Stimulated activated CD4-positive, alpha-beta T cell treated with anti-CD3 and anti-CD28 coated beads, Interleukin-4, amount 100 ng/mL, for 24 hours (primary cell): Measurements from ENCODE around the gene SEC14L5.

Experiments used
- DNase-seq: peaks from one replicate; pipeline ENCODE4 v3.0.0-alpha.2; 2020

SEC14L5 gene

DNA sequence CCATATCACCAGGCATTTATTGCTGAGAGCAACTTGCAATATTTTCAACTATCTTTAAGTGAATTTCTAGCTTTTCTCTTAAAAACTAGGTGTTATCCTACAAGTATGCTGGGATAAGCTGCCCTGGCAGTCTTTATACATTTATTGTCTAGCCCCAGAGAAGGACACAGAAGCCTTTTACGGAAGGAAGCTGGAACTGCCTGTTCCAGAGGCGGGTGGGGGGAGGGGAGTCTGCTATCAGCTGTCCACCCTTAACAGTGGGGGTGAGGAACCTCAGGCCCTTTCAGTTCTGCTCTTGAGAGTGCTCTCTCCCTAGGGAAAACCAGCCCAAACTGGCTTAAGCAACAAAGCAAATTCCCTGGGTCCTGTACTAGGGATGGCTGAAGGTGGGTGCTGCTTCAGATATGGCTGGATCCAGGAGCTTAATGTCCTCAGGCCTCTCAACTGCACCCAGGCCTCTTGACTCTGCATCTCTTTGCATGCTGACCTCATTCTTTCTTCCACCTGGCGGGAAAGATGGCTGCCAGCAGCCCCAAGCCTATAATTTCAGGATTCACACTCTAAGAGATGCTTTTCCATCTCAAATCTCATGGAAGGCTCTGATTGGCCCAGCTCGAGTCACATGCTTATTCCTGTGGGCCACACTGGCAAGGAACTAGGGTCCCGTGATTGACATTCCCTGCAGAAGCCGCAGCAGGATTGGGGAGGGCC, 59.0 kb downstream of the SEC14L5 start:
- no peak for DNase-seq

DNA sequence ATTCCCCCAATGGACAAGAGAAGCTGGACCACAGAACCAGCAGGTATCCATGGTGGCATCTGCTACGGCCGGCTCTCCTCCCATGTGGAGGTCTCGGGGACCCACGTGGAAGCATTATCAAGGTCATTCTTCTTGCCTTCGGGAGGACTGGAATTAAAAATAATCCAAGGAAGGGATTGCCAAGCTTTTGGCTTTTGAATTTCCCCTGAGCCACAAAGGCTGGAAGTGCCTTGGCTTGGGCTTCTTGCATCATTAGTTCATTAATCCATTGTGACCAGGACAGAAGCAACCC, 59.5 kb downstream of the SEC14L5 start:
- DNase-seq = no peak

DNA sequence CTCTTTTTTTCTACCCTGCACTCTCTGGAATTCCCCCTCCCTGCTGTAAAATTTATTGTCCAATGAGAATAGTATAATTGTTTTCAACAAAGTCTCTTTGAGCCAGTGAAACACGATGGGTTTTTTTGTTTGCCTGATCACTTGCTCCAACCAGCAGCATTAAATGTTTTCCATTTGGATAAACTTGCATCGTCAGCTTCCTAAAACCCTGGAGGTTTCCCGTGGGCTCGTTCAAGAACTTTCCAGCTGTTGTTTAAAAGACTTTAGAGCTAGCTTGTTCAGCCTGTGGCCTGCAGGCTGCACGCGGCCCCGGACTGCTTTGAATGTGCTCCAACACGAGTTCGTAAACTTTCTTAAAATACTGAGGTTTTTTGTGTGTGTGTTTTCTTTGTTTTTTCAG, 60.7 kb downstream of the SEC14L5 start:
- DNase-seq = no peak

DNA sequence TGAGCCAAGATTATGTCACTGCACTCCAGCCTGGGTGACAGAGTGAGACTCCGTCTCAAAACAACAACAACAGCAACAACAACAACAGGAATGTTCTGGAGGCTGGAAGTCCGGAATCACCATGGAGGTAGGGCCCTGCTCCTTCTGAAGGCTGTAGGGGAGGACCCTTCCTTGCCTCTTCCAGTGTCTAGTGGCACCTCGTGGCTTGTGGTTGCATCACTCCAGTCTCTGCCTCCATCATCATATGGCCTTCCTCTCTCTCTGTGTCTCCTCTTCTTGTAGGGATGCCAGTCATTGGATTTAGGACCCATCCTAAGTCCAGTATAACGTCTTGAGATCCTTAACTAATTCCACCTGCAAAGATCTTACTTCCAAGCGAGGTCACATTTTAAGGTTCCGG, 61.6 kb downstream of the SEC14L5 start:
- DNase-seq = no peak

DNA sequence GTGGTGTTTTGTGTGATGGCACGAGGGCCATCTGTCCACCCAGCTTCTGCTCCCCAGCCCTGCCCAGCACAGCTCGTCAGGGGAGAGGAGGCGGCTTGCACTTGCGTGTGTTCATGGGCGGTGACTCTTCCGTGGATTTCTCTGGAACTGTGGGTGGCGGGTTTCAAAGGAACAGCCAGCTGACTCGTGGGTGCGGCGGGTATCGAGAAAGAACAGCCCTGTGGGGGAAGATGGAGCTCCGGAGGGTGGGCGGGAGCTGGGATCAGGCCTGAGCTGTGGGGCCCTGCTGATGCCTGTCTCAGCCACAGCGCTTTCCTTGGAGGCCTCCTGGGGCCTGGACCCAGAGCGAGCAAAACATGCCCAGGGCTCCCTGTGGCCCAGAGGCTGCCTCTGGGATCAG, 62.4 kb downstream of the SEC14L5 start:
- DNase-seq = no peak

DNA sequence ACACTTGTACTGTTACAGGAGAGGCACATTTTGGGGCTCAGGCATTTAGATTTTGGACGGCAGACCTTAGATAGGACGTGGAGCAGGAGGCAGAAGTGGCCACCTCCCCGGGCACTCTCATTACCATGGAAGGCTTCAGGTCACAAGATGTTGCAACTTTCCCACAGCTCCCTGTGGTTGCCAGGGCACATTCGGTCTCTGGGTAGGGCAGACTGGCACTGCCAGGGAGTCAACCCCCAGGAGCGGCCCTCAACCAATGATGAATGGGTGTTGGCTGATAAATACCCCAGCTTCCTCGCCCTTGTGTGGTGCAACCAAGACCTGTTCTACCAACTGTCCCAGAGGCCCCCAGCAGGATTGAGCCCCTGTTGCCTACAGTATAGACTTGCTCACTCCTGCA, 64.4 kb downstream of the SEC14L5 start:
- DNase-seq = no peak

DNA sequence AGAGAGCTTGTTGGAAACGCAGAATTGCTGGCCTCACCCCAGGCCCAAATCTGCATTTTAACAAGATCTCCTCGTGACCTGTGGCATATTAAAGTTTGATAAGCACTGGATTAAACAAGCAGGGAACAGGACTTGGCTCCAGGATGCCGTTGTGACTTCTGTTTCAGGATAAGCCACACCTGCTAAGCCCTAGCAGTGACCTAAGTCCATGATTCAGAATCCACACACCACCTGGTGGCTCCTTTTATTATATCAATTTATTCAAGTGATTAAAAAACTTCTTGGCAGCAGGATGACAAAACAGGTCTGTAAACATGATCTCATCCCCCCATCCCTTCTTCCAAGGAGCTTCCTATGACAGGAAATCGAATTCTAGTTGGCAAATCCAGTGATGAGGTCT, 66.5 kb downstream of the SEC14L5 start:
- DNase-seq = no peak

DNA sequence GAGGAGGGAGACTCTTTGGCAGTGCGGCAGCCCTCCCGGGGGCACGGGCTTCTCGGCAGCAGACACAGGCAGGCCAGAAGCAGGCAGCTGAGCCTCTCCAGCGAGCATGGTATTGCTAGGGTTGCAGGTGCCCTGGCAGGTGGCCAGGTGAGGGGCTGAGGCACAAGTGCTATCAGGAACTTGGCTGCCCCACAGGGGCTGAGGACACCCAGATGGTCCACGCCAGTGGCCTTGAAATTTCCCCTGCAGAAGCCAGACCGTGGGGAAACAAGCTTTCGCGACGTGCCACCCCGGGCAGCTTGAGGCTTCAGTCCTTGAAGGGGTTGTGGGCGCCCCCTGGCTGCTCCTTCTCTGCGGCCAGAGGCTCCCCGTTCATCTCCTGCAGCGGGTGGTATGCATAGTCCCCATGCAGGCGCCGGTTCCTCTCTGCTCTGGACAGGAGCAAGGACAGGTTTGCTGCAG, 67.1 kb downstream of the SEC14L5 start:
- no peak for DNase-seq

DNA sequence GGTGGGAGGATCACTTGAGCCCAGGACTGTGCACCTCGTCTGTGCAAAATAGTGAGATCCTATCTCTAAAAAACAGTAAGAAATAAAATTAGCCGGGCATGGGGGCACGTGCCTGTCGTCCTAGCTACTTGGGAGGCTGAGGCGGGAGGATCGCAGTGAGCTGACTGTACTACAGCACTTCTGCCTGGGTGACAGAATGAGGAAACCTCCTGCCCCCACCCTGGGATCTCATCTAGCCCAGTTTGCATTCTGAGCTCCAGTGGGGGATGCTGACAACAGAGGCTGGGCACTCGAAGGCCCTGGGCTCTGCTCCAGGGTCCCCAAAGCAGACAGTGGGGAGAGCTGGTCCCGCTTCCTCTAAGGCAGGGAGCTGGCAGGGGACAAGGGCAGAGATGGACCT, 68.5 kb downstream of the SEC14L5 start:
- no peak for DNase-seq

DNA sequence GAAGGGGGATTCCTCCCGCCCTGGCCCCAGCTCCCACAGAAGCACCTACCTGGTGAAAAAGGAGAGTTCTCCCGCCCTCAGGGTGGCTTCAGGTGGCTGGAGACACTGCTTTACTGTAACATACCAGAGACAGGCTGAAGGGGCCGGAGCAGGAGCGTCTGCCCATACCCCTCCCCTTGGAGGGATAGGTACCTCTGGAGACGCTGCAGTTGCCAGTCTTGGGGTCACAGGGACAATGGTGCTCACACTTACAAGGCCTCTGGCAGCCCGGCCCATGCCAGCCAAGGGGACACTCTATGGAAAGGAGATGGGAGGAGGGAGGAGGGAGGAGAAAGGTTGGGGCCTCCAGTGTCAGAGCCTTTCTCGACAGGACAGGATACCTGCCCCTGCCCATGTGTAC, 69.0 kb downstream of the SEC14L5 start:
- DNase-seq = no peak

DNA sequence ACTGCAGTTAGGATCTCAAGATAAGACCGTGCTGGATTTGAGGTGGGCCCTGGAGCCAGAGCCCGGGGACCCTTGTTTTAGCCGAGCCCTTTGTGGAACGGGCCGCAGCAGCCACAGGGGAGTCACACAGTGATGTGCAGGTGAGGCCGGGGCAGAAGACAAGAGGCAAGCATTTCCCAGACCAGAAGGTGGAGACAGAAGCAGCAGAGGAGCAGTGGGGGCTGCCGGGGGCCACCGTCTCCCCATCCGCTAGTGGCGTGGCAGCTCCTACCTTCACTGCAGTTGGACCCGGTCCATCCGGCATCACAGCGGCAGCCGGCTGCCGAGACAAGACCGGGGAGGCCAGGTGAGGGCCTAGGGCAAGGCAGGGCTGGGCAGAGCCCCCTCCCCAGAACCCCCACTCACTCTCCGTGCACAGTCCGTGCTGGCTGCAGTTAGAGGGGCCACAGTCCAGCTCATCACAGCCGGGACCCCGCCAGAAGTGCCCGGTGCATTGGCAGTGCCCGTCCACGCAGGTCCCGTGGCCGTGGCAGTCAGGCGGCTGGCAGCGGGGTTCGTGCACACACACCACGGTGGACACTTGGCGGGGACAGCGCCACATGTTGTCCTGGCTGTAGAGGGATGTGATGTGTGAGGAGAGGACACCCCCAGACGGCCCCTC, 69.6 kb downstream of the SEC14L5 start:
- no peak for DNase-seq

DNA sequence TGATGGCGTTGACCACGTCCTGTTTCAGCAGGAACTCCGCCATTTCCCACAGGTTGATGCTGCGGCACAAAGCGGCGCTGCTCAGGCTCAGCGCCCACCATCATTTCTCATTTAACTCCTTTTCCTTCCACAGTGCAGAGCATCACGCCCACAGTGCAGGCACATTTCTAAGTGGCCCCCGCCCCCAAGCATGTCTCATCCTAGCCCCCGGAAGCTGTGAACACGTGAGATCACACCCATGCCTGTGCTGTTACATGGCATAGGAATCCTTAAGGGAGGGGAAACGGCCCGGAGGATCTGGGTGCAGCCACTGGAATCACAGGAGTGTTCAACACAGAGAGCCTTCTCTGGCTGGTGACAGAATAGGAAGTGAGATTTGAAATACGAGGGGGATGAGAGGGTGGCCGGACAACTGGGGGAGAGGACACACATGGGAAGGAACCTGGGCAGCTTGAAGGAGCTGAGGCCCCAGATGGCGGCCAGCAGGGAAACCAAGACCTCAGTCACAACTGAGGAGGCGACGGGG, 70.9 kb downstream of the SEC14L5 start:
- no peak for DNase-seq

DNA sequence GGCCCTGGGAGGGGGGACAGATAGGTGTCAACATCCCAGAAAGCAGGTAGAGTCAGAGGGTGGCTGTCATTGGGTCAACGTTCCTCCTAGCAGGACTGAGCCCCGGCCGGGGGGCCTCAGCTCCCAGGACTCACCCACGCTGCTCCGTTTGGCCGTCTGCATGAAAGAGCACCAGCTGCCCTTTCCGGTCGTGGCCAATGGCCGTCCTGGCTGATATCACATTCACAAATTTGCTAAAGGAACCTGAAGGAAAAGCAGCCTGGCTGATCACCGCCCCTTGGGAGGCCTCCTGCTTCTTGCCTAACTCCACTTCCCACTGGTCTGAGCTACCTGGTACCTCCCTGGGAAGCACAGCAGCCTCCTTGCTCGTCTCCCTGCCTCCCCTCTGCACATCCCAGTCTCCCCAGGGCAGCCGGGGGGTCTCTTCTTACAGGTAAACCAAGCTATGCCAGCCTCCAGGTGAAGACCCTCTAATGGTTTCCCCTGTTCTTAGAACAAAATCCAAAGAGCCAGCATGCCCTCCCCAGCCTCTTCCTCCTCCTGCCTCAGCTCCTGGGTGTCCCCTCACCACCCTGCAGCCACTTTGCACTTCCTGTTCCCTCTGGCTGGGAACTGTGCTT, 72.2 kb downstream of the SEC14L5 start:
- no peak for DNase-seq

DNA sequence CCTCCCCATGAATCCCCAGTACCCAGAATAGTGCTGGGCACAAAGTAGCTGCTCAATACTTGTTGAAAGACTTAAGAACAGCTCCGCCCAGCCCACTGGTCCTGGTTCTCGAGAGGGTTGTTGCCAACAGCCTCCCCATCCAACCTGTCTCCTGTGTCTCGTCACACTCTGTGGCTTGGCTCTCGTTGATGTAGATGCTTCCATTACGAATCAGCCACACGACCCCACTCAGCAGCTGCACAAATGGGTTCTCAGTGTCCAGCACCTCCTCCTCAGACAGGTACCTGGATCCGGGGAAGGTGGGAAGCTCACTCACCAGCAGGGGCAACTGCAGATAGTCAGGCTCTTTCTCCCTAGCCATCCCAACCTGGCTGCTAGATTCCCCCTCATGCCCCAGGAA, 73.5 kb downstream of the SEC14L5 start:
- no peak for DNase-seq

DNA sequence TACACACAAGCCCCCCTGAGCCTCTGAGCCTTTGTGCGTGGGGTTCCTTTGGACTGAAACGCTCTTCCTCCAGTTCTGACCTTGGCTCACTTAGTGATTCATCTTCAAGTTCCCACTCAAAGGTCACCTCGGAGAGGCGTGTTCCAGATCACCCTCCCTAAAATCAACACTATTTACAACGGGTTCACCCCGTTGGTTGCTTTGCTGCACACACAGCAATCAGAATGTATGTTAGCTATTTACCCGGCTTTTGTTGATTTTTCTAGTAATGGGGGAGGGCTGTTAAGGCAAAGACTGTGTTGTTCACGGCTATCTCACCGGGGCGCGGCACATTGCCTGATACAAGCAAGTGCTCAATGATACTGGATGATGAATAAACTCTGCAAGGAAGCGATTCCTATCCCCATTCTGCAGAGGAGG, 74.6 kb downstream of the SEC14L5 start:
- DNase-seq = no peak

DNA sequence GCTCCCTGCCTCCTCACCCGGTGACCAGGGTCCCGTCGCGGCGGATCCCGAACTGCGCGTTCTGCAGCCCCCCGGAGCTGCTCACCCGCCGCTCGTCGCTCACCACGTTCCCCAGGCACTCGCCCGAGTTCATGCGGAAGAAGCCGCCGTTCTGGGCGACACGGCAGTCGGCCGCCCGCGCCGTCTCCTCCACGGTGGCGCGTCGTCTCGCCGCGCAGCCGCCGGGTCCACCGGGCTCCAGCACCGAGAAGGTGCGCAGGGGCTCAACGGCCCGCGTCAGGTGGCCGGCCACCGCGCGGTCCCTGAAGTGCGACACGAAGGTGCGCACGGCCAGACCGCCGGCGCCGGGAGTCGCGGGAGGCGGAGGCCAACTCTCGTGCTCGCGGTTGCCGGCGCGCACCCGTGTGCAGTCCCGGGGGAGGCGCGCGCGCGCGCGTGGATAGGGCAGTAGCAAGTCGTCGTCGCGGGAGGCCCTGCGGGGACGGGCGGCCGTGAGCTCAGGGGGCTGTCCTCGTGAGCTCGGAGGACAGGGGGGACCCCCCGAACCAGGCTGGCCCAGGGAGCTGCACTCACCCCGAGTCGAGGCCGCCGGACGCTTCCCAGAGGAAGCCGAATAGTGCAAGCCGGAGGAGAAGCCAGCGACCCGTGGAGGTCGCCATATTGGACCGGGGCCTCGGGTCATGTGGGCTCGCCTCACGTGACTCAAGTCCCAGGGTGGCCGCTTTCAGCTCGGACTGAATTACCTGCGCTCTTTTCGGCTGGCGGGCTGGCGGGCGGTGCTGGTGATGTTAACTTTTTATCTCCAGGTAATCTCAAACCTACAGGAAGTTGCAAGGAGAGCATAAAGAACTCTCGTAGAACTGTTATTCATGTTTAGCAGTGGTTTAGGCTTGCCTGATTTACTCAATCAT, 75.4 kb downstream of the SEC14L5 start, which contains the start of gene NAGPA:
NAGPA (minus strand) TSS at position 680 of the 911 bp plus-strand sequence; CDS start at position 659, 21 bp downstream.
- DNase-seq = peak; percentile 87

DNA sequence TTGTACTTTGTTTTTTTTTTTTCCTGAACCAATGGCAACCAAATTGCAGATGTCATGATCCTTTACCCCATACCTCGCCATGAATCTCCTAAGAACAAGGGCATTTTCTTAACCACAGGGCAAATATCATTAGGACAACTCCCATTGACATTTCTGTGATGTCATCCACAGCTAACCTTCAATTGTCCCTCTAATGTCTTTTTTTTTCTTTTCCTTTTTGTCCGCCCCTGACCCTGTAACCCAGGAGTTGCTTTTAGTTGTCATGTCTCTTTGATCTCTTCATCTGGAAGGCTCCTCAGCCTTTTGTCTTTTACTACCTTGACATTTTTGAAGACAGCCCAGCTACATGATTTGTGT, 76.0 kb downstream of the SEC14L5 start:
- DNase-seq = no peak

DNA sequence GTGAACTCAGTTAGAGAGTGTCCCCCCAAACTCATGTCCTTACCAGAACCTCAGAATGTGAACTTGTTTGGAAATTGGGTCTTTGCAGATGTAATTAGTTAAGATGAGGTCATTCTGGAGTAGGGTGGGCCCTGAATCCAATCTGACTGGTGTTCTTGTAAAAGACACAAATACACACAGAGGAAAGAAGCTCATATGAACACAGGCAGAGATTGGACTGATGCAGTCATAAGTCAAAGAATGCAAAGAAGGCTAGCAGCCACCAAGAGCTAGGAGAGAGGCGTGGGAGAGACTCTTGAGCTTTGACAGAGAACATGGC, 77.7 kb downstream of the SEC14L5 start:
- no peak for DNase-seq

DNA sequence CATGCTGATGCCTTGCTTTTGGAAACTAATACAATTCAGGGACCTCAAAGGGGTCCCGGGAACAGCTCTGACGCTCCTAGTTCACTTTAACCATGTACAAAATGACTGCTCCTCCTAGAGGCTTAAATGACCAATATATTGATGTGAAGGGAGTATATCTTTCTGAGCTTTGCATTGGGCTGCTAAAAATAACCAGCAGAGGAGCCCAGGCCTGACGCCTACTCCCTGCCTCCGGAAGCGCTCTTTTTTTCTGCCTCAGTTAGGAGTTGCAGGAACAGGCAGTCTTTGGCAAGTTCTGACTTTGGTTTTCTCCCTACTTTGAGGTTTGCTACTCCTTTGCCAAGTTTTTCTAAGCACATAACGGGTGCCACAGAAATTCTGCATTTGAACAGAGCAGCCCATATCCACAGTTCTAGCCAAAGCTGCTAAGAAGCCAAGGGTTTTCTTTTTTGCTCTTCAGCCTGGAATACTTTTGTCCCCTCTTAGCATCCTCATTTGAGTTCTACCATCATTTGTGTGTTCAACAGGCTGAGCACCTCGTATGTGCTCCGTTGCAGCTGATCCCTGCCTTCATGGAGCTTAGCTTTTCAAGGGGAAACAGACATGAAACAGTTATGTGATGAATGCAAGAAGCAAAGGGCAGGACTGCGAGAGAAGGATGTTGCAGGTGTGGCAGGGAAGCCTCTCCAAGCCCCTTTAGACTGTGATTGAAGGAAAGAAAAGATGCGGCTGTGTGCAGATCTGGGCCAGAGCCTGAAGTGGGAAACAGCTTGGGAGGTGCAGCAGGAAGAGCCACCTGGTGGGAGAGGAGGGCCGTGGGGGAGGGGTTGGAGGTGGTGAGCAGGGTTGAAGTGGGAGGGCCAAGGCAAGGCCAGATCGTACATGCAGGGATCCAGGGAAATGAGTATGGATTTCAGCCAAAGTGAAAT, 78.4 kb downstream of the SEC14L5 start:
- DNase-seq = no peak

DNA sequence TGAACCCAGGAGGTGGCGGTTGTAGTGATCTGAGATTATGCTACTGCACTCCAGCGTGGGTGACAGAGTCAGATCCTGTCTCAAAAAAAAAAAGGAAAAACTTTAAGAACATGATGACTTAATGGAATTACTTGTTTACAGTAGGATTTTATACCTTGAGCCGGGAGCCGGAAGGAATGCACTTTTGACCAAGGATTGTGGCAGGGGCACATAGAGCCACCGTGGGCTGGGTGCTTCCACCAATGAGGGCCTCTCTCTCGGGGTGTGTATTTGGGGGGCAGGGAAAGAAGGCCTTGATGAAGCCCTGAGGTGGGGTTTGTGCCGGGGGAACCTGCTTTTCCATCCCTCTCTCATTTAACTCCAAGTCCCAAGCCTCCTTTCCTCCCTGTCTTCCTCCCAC, 82.3 kb downstream of the SEC14L5 start:
- DNase-seq = no peak

DNA sequence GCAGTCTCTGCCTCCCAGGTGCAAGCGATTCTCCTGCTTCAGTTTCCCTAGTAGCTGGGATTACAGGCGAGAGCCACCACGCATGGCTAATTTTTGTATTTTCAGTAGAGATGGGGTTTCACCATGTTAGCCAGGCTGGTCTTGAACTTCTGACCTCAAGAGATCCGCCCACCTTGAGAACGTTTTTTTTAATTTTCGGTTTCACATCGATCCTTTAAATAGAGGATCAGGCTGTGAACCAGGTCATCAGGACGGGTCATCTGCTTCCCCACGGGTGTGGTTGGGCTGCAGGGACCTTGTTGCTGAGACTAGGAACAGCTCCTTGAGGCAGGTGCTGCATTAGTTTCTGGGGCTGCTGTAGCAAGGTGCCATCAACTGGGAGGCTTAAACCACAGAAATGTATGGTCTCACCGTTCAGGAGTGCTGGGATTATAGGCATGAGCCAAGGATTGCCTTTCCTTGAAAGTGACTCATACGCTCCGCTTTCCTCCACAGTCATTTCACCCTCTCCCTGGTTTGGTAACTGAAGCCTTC, 83.5 kb downstream of the SEC14L5 start:
- no peak for DNase-seq
